Left kidney (tissue), 2 donors: ENCODE data around the gene WDR18. TPM values are rescaled to one million over a fixed set of nuclear protein-coding genes. Genes with fewer than 3 reads are reported as not detected.

Experiments used
- DNase-seq: peaks from one replicate; pipeline ENCODE4 v3.0.0-alpha.2; 2013
- polyA plus RNA-seq: library from polyadenylated mRNA; unstranded; fragments of 120-200 nt; gene quantifications from one replicate; pipeline ENCODE4 v1.2.1, GENCODE V29; 2013; ENCODE audit not compliant: insufficient read length

The WDR18 gene
- polyA plus RNA-seq, 1 donor, result 30.4 TPM

DNA sequence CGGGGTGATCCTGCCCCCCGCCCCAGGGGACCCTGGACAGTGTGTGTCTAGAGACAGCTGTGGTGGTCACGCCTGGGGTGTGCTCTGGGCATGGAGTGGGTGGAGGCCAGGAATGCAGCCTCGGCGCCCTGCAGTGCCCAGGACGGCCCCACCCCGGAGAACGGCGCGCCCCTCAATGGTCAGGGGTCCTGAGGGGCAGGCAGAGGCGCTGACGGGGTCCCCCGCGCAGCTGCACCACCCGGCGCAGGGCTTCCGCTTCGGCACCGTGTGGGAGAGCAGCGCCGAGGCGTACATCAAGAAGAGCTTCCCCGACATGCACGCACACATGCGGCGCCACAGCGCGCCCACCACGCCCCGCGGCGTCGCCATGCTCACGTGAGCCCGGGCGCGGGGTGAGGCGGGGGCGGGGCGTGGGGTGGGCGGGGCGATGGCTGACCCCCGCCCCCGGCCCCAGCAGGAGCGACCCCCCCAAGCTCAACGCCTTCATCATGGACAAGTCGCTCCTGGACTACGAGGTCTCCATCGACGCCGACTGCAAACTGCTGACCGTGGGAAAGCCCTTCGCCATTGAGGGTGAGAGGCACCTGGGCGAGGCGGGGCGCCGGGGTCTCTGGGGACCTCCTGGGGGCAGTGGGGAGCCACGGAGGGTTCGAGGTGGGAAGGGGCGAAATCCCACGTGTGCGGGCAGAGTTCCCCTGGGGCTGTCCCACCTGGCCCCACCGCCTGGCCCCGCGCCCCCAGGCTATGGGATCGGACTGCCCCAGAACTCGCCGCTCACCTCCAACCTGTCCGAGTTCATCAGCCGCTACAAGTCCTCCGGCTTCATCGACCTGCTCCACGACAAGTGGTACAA lies 23.5 kb downstream of the WDR18 start:
- DNase-seq, result no peak

DNA sequence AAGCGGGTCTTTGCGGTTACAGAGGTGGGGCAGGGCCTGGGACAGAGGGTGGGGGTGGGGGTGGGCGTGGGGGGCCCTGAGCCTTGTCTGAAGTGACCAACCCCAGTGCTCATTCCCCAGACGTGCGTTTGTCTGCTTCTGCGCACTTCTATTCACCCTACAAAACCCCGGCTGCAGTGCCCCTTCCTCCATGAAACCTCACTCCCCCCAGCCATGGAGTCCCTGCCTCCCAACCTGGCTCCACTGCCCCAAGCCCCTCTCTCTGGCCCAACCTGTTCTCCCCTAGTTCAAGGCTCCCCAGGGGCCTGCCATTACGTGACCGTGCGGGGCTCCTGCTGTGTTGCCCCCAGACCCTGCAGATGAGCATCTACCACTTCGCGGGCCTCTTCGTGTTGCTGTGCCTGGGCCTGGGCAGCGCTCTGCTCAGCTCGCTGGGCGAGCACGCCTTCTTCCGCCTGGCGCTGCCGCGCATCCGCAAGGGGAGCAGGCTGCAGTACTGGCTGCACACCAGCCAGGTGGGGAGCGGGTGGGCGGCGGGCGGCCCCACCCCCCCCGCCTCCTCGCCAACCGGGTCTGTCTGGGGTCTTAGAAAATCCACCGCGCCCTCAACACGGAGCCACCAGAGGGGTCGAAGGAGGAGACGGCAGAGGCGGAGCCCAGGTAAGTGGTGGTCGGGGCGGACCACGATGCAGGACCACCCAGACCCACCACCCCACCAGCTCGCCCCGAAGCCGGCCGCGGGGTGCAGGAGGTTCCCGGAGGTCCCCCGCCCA lies 24.3 kb downstream of the WDR18 start:
- no peak for DNase-seq

DNA sequence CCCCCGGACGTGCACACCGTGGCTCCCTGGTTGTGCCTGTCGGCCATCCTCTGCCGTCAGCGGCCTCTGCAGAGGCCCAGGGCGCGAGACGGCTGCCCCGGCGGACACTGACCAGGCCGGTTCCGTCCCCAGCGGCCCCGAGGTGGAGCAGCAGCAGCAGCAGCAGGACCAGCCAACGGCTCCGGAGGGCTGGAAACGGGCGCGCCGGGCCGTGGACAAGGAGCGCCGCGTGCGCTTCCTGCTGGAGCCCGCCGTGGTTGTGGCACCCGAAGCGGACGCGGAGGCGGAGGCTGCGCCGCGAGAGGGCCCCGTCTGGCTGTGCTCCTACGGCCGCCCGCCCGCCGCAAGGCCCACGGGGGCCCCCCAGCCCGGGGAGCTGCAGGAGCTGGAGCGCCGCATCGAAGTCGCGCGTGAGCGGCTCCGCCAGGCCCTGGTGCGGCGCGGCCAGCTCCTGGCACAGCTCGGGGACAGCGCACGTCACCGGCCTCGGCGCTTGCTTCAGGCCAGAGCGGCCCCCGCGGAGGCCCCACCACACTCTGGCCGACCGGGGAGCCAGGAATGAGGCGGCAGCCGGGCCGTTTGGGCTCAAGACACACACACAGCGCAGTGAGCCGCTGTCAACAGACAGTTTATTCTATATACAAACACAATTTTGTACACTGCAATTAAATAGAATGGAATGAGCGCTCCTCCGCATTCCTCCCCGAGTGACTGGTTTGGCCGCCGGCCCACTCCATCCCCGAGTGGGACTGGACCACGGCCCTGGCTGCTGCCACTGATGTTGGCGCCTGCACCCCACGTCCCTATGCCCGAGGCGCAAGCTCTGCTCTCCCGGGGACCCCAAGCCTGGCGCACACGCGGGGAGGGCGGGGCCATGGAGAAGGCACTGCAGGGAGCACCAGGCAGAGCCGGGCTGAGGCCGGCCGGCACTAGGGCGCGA lies 25.2 kb downstream of the WDR18 start:
- no peak for DNase-seq

DNA sequence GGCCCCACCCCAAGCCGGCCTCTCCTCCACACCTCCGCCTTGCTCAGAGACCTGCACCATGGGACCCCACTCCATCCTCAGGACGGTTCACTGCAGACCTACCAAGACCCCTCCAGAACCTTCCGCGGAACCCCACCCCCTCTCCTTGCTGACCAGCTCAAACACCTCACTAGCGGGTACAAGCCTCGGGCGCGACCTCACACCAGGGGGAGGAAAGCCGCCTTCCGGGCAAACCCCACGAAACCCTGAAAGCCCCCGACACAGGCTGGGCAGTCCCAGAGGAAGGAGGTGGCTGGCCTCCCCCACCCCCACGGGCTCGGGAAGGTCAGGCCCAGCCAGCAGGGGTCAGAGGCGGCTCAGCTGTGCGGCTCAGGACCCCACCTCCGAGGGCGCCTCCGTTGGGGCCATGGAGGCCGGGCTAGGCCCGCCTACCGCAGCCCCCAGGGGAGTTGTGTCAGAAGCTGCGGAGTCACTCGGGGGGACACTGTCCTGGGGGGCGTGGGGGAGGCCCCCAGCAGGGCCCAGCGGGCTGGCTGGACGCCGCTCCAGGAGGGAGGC lies 25.9 kb downstream of the WDR18 start:
- no peak for DNase-seq

DNA sequence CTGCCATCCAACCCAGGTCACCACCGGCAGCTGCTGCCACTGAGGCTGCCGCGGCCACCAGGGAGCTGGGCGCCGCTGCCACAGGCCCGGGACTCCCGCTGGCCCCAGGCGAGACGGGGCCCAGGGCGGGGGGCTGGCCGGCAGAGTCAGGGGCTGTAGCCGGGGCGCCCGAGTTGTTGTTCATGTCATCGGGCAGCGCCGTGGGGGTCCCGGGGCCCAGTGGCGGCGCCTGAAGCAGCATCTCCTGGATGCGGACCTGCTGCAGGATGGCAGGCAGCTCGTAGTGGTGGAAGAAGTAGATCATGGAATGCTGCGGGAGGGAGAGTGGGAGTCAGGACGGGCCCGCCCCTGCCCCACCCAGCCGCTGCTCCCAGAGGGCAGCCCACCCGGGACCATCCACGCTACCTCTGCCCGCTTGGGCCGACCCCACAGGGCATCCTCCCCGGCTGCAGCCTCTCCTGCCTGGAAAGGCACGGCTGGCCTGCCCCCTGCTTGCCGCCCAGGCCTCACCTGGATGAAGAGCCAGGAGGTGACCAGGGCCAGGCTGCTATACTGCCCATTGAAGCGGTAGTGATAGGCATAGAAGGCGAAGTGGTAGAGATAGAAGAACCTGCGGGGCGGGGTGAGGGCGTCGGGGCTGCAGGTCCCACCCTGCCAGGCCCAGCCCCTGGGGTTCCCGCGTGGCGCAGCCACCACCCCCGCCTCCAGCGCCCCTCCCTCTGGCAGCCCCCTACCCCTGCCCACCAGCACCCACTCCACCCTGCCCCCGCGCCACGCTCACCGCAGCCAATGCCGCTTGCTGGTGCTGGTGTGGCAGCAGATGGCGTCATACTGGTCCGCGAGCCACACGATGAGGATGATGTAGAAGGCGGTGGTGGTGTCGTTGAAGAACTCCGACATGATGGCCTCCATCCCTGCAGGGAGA lies 26.7 kb downstream of the WDR18 start:
- DNase-seq, result no peak

DNA sequence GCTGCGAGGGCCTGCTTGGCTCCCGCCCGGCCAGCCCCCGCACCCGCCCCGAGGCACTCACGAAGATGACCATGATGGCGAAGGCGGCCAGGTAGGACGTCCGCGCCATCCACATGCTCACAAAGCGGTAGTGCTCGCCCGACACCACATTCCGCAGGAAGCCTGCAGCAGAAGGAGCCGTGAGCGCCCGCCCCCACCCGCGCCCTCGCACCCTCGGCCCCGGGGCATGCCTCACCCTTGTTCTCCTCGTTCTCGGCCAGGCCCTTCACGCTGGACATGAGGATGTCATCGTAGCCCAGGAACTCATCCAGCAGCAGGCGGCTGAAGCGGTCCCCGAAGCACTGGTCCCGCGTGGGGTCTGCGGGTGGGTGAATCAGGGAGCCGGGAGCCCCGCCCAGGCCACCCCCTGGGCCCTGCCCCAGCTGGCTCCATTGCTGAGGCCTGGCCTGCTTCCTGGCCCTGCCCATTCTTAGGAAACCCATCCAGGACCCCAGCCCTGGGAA lies 27.7 kb downstream of the WDR18 start:
- DNase-seq, result no peak

DNA sequence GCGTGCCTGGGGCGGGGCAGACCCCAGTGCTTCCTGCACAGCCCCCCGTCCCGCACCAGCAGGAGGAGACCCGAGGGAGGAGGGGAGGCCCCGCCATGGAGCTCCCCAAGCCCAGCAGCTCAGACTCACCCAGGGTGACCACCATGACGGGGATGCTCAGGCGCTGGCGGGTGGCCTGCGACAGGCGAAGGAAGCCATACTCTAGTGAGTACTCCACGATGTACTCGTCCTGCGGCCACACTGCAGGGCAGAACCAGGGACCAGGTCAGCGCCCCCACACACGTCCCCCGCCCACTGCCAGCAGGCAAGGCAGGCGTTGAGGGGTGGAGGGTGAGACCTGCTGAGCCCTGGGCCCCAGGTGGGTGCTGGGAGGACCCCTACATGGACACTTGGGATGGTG lies 28.2 kb downstream of the WDR18 start:
- no peak for DNase-seq

DNA sequence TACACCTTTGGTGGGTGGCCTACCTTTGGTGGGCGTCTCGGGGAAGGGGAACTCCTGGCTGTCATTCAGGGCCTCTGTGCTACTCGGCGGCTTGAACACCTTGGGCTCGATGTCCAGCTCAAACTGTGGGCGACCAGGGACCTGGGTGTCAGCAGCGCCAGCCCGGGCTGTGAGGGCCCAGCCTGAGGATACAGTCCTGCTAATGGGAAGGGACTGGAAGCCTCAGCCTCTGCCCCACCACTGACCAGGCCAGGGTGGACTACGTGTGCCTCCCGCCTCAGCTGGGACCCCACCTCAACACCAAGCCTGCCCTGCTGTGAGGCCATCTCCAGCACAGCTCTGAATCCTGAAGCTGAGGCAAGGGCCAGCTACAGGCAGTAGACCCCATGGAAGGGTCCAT lies 29.1 kb downstream of the WDR18 start:
- no peak for DNase-seq

DNA sequence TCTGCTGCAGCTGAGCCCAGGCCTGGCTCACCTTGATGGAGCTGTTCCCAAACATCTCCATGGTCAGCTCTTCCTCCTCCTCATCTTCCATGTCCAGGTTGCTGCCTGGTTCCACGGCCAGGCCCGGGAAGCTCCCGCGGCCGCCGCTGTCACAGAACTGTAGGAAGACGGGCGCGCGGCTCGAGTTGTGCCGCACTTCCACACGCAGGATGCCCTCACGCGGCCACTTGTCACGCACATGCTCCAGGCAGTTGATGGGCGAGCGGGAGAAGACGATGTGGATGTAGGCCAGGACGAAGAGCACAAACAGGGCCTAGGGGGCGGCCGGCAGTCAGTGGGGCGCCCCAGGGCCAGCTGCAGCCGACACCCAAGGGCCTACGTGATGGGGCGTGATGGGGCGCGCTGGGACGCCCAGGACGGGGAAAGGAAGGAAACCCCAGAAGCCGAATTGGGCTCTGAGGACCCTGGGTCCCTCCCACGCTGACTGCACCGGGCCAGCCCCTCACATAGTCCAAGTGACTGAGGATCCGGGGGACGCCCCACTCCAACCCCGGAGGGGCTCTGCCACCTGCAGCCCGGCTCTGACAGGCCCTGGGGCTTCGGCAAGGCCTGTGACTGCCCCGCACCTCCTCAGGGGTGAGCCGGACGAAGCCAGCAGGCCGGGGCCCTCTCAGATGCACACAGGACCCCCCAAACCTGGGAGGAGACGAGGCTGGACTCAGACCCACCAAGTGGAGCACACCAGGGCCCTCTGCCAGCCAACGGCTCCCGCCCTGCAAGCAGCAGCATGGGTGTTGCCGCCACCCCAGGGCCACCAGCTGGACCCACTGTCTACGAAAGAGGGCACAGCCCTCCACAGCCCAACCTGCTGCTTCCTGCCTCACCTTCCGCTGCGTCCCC lies 30.3 kb downstream of the WDR18 start:
- DNase-seq, result no peak

DNA sequence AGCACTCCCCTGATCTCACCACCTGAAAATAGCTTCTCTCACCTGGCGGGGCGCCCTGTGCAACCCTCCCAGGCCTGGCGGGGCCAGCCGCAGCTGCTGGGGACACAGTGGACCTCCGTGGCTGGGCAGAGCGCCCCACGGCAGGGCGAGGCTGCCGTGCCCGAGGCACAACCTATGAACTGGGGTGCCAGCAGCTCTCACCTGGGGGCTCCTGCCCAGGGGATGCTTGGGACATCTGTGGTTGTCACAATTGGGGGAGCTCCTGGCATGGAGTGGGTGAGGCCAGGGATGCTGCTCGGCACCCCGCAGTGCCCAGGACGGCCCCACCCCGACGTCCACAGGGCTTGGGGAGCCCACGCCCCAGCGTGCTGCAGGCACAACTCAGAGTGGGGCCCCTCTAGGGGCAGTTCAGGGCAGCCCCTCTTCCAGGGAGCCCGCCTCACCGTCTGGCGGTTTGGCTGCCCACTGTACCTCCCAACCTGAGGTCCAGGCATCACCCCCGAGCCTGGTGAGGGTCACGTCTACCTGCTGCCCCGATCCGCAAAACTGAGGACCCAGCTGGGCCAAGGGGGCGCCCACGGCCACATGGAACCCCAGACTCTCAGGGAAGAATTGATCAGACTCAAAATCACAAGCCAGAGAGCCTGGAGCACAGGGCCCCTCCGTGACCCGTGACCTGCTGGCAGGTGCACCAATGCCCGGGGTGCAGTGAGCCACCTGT lies 31.1 kb downstream of the WDR18 start:
- DNase-seq, result no peak

DNA sequence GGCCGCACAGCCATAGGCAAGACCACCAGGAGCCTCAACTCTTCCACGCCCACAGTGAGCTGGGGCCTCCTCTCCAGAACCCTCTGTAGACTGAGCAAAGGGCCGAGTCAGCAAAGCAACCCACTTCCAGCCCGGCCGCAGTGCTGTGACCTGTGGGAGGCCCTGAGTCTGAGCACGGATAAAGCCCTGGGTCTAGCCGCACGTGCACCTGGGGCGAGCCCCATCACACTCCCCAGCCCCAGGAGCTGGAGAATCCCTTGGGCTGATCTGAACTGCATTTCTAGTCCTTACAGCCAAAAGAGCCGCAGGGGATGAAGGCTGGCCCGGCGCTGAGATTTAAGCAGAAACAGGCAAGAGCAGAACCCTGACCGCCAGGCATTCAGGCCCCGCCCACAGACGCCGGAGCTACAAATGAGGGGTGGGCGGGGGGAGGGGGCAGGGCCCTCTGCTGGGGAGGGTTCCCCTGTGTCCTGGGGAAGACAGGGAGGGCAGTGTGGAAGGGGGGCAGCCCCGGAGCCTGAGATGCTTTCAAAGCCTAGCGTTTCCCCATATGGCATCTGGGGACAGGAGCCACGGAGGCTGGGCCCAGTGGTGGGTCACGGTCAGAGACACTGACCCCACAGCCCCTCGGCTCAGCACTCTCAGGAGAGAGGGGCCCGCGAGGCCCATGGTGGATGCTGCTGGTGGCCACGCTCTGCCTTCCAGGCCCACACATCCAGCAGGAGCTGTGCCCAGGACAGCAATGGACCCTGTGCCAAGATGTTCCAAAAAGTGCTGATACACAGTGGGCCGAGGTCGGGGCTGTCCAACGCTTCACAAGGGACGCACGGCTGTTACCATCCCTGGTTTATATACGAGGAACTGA lies 31.9 kb downstream of the WDR18 start:
- no peak for DNase-seq

DNA sequence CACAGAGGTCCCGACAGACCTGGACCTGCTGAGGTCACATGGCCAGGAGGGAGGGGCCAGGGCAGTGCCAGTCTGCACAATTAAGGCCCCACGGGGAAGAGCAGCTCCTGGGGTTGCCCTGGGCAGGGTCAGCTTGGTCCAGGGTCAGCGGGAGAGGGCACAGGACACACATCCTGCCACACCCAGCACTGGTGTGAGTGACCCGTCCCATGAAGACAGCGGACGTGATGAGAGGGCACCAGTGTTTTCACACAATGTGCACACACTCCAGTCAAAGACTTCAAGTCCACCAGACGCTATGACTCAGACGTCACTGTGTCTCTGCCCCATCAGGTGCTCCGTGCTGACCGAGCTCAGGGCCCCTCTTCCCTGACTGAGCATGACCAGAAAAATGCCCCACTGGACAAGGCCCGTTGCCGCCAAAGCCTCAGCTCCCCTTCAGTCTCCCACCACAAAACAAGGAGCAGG lies 32.5 kb downstream of the WDR18 start:
- no peak for DNase-seq

DNA sequence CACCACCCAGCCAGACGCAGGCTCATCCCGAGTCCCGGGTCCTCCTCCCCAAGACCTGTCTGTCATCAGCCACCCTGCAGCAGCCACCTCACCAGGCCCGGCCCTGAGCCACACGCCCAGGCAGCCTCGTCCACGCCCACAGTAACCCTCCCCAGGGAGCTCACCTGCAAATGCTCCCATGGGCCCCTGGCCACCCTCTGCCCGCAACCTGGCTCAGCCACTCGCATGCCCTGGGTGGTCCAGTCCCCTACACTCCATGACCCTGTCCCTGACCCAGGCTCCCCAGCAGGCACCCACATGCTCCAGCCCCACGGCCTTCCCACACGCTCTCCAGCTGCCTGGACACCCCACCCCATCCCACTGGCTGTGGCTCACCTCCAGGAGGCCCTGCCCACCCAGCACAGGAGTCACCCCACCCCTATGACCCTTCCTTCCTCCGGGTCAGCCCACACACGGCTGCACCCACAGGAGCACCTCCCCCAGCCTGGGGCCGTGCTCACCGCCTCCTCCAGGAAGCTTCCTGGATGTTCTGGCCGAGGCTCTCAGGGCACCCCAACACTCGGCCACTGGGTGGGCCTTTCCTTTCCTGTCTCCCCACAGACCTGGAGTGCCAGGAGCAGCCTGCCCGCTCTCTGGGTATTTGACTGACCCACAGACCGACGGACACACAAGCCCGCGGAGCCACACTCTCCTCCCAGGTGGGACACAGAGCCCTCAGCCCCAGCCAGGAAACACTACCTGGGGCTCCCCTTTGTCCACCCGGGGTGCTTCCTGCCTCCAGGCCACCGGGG lies 33.2 kb downstream of the WDR18 start:
- no peak for DNase-seq

DNA sequence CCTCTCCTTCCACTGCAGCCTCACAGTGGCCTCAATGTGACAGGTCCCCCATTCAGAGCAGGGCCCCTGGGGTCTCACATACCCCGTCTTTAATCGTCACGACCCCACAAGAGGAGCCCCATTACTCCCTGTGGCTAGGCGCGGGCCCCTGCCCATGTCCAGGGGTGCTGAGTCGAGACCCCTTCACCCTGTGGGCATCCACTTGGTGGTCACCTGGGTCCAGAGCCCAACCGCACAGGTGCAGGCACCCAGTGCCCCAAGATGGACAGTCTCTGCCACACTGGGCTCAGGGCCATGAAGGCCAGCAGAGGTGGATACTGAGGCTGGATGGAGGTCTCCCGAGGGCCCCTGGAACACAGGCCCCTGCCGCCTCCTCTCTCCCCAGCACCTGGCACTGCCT lies 33.8 kb downstream of the WDR18 start:
- DNase-seq, result no peak

DNA sequence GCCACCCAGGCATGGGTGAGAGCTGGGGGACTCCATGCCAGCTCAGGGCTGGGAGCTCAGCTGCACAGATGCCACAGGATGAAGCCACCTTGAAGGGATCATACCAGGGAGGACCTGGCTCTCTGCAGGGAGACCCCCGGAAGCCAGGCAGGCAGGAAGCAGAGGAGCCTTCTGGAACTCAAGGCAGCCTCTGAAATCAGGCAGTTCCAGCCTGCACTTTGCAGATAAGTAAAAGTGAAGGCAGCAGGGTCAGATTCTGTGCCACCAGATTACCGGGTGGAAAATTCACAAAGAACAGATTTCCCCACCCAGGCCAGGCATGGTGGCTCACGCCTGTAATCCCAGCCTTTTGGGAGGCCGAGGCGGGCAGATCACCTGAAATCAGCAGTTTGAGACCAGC lies 34.2 kb downstream of the WDR18 start:
- no peak for DNase-seq

DNA sequence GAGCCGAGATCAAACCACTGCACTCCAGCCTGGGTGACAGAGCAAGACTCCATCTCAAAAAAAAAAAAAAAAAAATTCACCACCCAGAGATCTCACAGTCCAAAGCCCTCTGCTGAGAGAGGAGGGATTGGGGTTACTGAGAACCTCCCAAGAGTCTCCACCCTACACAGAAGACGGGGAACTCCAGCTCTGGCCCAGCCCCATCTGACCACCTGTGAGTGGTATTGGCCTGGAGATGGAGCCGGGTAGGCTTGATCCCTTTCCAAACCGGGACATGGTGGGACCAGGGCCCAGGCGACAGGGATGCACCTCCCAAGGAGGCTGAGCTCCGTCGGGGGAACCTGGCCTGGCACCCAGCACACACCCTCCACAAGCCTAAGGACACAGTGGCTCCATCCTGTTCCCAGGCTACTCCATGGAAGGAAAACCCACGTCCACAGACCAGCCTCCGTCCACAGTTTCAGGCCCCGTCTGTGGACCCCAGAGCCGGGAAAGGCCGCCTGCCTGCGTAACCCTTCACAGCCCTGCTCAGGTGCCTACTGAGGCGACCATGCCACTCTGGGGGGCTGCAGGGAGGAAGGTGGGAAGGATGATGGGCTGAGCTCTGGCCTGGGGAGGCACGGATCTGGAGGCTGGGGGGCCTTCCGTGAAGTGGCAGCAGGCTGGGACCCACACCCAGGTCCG lies 34.9 kb downstream of the WDR18 start:
- DNase-seq, result no peak
